Stimulated activated CD8-positive, alpha-beta memory T cell treated with anti-CD3 and anti-CD28 coated beads, Interleukin-7, amount 100 ng/mL, for 4 hours (primary cell): ENCODE data around the gene ARL3.
A peak's percentile ranks its signal among the peaks of the same experiment; 100 is the strongest.
"Not testable (repeated sequence)": the region's sequence is repeated elsewhere in the genome, so short reads cannot be mapped to it uniquely, and the experiment has no call there.

ENCODE experiments used
- DNase-seq, 2 donors: peaks; one replicate each; pipeline ENCODE4 v3.0.0-alpha.2; 2020; ENCODE audit warnings: low read depth in 2 of 2

The ARL3 gene

GRCh38 chr10:102704915-102705314 is 9.3 kb downstream of the ARL3 start:
- no peak for DNase-seq

DNA sequence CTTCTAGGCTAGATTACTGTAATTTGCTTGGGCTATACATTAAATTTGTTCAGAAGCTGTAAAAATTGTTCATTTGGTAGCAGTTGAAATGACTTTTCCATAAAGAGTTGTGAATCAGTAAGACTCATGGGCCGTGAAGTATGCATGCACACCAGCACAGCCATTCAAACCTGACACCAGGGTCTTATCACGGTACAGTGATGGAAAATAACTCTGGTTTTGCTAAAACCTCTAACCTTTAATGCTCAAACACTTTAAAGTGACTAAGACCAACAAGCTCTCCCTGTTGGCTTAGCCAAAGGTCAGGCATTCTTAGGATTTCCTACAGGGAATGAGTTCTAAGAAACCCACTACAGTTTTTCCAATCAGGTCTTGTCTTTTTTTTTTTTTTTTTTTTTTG is 11.5 kb downstream of the ARL3 start:
- no peak for DNase-seq

GRCh38 chr10:102701796-102702195 is 12.4 kb downstream of the ARL3 start:
- no peak for DNase-seq

DNA sequence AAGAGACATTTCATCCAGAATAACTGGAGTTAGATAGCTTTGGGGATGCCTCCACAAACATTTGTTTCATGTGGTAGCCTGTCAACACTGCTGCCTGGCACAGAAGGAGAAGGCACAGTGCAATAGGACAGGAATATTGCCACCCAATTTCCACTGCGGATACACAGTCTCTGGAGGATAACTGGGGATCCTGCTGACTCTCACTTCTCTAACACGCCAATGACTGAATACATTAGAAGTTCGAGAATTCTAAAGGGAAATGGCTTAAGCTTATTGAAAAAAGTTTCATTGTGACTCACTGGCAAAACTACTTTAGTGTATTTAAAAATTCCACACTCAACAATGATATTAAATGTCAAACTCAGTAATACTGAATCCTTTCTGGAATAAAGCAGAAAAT is 12.9 kb downstream of the ARL3 start:
- no peak for DNase-seq

DNA sequence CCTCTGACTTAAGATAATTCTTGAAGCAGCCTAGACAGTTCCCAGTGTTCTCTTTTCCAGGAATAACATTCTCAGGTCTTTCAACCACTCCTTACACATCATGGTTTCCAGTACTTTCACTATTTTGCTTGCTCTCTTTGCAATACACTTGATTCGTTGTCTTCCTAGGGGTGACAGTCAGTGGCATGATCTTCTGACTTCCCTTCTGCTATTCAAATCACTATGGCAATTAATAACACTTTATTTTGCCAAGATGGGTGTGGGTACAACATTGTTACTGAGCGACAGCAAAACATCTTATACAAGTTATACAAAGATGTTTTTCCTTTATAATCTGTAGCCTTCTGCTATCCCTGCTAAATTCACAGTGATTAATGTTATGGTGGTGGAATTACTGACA is 15.3 kb downstream of the ARL3 start:
- no peak for DNase-seq

GRCh38 chr10:102696736-102697135 is 17.5 kb downstream of the ARL3 start:
- DNase-seq: no peak

DNA sequence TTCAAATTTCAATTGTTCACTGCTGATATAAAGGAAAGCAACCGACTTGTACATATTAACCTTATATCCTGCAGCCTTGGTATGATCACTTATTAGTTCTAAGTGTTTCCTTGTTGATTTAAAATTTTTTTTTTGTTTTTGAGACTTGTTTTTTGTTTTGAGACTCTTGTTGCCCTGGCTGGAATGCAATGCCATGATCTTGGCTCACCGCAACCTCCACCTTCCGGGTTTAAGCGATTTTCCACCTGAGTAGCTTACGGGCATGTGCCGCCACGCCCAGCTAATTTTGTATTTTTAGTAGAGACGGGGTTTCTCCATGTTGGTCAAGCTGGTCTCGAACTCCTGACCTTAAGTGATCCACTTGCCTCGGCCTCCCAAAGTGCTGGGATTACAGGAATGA is 18.8 kb downstream of the ARL3 start:
- not testable (repeated sequence) for DNase-seq

DNA sequence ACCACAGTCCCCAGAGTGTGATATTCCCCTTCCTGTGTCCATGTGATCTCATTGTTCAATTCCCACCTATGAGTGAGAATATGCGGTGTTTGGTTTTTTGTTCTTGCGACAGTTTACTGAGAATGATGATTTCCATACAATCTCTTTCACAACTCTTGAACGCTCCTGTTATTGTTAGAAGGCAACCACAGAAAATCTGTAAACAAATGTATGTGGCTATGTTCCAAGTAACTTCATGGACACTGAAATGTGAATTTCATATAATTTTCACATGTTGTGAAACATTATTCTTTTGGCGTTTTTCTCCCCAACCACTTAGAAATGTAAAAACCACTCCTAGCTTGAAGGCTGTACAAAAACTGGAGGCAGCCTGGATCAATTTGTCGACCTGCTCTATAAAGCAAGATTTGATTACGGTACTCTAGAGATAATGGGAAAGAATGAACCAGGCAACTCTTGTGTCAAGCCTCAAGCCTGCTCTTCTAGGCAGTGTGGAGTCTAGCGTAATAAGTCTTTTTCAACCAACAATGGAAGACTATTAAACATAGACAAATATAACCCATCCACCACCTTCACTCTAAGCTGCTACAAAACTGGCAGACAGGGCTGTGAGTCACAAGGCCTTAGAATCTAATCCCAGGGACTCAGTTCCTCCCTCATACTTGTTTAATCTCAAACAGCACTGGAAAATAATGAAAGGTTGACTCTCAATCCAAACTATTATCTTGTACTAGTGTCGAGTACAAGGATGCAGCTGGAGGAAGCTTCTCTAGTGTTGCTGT is 22.7 kb downstream of the ARL3 start:
- DNase-seq: no peak

- no peak for DNase-seq
Observed at GRCh38 chr10:102683736-102684135, 30.5 kb downstream of the ARL3 start.

GRCh38 chr10:102682981-102683380 is 31.2 kb downstream of the ARL3 start:
- DNase-seq: no peak

DNA sequence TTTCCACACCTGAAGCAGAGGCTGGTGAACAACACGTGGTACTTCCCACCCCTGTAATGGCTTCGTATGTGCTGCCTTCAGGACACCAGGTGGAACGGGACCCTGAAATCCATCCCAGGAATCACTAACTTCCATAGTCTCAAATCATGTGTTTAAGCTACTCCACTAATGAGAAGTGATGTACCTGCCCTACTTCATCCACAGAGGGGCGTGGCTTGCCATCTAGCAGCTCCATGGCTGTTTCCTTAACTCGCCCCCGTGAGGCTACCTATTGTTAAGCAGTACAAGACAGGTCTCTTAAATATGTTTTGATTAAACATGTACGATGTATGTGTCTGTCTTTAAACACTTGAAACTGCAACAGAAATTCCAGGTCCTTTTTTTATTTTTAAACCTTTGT is 31.8 kb downstream of the ARL3 start:
- no peak for DNase-seq

- DNase-seq: no peak
Observed at GRCh38 chr10:102681696-102682095, 32.5 kb downstream of the ARL3 start.

DNA sequence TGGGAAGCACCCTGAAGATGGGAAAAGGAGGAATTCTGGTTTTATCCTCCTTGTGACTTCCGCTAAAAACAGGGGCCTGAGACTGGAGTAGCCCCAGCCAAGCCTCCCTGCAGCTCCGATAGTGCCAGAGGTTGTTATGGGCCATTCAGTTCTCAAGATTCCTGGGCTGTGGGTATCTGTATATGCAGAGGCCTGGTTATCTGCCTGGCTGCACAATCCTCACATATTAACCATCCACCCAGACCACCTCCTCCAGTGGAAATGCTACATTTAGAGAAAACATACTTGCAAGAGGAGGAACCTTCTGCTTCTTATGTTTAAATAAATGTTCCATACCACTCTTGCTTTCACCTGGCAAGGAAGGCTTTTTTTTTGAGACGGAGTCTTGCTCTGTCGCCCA is 34.6 kb downstream of the ARL3 start:
- no peak for DNase-seq

DNA sequence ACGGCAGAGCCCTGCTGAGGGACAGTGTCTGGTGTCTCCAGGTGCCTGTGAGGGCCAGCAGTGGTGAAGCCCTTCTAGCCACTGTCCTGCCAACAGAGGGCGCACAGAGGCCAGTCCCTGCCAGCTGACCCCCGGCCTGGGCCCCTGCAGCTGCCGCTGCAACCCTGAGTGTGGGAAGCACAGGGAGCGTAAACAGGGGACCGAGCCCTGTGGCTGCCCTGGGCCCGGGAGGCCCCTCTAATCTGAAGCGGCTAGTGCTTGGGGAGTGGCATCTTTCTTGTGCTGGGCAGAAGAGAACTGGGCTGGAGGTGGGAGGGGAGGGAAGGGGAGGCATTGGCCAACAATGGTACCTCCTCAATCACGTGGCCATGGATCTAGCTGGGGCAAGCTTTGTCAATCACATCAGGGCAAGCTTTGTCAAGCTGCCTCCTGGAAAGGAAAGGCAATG is 35.3 kb downstream of the ARL3 start:
- peak in 1 of 2 donors; percentile 11 for DNase-seq

GRCh38 chr10:102678068-102678400 is 36.2 kb downstream of the ARL3 start:
- DNase-seq: no peak

- DNase-seq: no peak
Observed at GRCh38 chr10:102677331-102678067, 36.7 kb downstream of the ARL3 start.

DNA sequence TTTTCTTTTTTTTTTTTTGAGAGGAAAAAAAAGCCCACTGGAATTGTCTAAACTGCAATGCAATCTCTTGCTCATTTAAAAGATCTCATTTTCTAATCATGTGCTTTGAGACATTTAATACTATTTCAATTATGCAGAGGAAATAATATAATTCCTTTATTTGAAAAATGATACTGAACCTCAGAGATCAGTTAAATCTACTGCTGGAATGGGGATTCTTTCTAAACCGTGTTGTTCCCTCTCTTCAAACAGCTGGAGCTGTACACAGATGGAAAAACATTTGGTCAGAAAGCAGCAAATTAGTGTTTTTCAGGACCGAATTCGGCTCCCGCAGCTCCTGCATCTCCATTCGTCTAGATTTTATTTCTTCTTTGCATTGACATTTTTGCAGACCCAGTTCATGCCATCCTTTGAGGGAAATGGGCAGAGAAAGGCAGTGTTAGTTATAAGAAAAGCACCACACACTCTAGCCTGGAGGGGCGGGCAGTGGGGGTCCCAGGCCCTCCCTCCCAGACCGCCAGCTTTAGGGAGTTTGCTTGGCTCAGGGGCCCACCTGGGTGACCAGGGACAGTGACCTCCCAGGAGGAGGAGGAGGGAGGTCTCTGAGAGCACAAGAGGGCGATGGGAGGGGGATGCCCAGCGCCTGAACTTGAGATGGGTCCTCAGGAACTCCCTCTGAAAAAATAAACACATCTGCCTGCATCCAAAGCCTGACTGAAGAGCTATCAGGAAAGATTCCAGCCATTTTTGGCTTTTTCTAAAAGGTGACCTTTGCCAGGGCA is 37.5 kb downstream of the ARL3 start:
- no peak for DNase-seq

GRCh38 chr10:102675666-102676533 is 38.3 kb downstream of the ARL3 start:
- DNase-seq: no peak

GRCh38 chr10:102675011-102675665 is 39.1 kb downstream of the ARL3 start:
- DNase-seq: no peak

DNA sequence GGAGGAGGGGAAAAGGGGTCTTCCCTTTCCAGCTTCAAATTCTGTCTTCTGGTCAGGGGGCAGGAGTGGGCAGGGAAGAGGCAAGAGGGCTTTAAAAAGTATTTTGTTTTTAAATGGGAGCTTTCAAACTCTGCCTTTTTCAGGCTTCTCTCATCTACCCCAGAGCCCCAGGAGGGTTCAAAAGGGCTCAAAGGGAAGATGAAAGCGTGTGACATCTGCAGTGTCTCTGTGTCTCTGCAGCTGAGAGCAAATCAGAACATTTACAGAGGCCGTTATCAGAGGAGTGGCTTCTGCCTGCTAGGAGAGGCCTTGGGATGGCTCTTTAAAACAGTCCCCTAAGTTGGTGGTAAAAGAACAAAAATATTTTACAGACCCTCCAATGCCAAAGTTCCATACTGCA is 39.6 kb downstream of the ARL3 start:
- no peak for DNase-seq
